Measurements from ENCODE around the gene MYEF2. TPM values are rescaled to one million over a fixed set of nuclear protein-coding genes. Genes with fewer than 3 reads are reported as not detected.

MYEF2 gene
- total RNA-seq (2021; fragmentation: NEBNext Ultra II Directional; extraction: Animal tissue kit (Norgen Biotek cat#: 25700)): 78.2 and 79.2 TPM in 2 replicates
- 14.3 and 18.9 TPM in 2 replicates for polyA plus RNA-seq (2011; rRNA removed)
- 48.0 TPM for polyA plus RNA-seq (2011; cell fraction: cytosol; rRNA removed)
- polyA plus RNA-seq (2011; cell fraction: nucleus; rRNA removed): 19.3 TPM
- 55.3 to 101 TPM (median 66.4 TPM) in 4 replicates for polyA plus RNA-seq (2012, experiment 1 of 2)
- polyA plus RNA-seq (2012, experiment 2 of 2): 4.0 TPM
- polyA plus RNA-seq (2013, experiment 1 of 2): 55.5 TPM
- 47.5 TPM for polyA plus RNA-seq (2013, experiment 2 of 2)
- 34.3 and 46.5 TPM in 2 replicates for polyA minus RNA-seq (2011; rRNA and poly(A)+ RNA removed)
- 55.3 TPM for polyA minus RNA-seq (2011; cell fraction: cytosol; rRNA and poly(A)+ RNA removed)
- 82.5 TPM for polyA minus RNA-seq (2011; cell fraction: nucleus; rRNA and poly(A)+ RNA removed)
- long read RNA-seq, experiment 1, full-length matches to known transcripts: 2 of 30 reads
- long read RNA-seq, experiment 1, partial matches to known transcripts: 4 of 30 reads
- long read RNA-seq, experiment 1, other reads (novel, unspliced or antisense): 24 of 30 reads
- long read RNA-seq, experiment 2, partial matches to known transcripts: 7 of 16 reads
- long read RNA-seq, experiment 2, other reads (novel, unspliced or antisense): 4 of 16 reads

- peak within 1 kb of the TSS; percentile 76 to 99 (median 86) for H3K4me3 ChIP-seq (ENCODE audit: extremely low read depth in 1 of 4, insufficient read depth in 2 of 4, low read depth in 3 of 4, low read length in 4 of 4)
- no peak within 1 kb of the TSS for H3K4ac ChIP-seq (replicated peaks; ENCODE audit: insufficient read length, low read depth, low read length)
- peak within 1 kb of the TSS; percentile 86 for H3K27ac ChIP-seq (ENCODE audit: low read depth, low read length)
- H3K36me3 ChIP-seq (ENCODE audit: control insufficient read depth in 2 of 4, insufficient read depth in 4 of 4, low read length in 3 of 4): no peaks in the 10 kb centered on the region
- WGBS, 2 experiments (ENCODE audit: extremely low coverage in 1 of 2, insufficient coverage in 1 of 2, insufficient read length in 1 of 2, insufficient replicate concordance in 2 of 2, low coverage in 1 of 2, low lambda C conversion rate in 2 of 2, missing lambda C conversion rate in 1 of 2): 3% methylated on average over 45 of the region's 71 CpGs; no CpG with 5 or more reads in 1 of the 2 experiments
- peak within 1 kb of the TSS; percentile 86 to 100 (median 90) for H3K9ac ChIP-seq (replicated peaks in 1 of 4; ENCODE audit: extremely low read depth in 1 of 4, low read depth in 3 of 4, low read length in 3 of 4)
- peak within 1 kb of the TSS; percentile 83 for H4K91ac ChIP-seq (replicated peaks; ENCODE audit: insufficient read length, low read length)
- peak; percentile 68 to 93 for DNase-seq (ENCODE audit: low read depth in 1 of 2, low spot score in 2 of 2)
- H2BK12ac ChIP-seq (ENCODE audit: low read depth, low read length): no peak within 1 kb of the TSS
- FAIRE-seq: no peak
- peaks cover 2% of the 10 kb centered on the region; the same call in 1 of the 2 replicates for H3K79me1 ChIP-seq (ENCODE audit: low read depth, low read length)
- H4K20me1 ChIP-seq (replicated peaks in 1 of 2; ENCODE audit: control insufficient read depth in 1 of 2, insufficient read depth in 2 of 2, low read length in 2 of 2): no peaks in the 10 kb centered on the region
- no peaks in the 10 kb centered on the region for H3K9me3 ChIP-seq (ENCODE audit: insufficient read depth in 2 of 2, low read depth in 1 of 2, low read length in 1 of 2)
- H4K8ac ChIP-seq (ENCODE audit: extremely low read depth, insufficient read depth, low read length): peak within 1 kb of the TSS; percentile 93; the same call in 1 of the 2 replicates
- H3K56ac ChIP-seq (replicated peaks; ENCODE audit: insufficient read length, low read depth, low read length): peak within 1 kb of the TSS; percentile 43
- H2AK5ac ChIP-seq (ENCODE audit: low read depth, low read length): 0 out of 2 replicates have a peak within 1 kb of the TSS, but pooled peaks have one; percentile 76
- peak within 1 kb of the TSS; percentile 71 for H4K5ac ChIP-seq (ENCODE audit: insufficient read length, low read depth, low read length)
- H3K23ac ChIP-seq (ENCODE audit: insufficient read length): no peak within 1 kb of the TSS
- no peak within 1 kb of the TSS; the same call in 1 of the 2 replicates for H2BK20ac ChIP-seq (ENCODE audit: low read length)
- H3K27me3 ChIP-seq (replicated peaks in 1 of 4; ENCODE audit: control insufficient read depth in 3 of 4, extremely low read depth in 1 of 4, insufficient read depth in 3 of 4, low read length in 3 of 4): no peaks in the 10 kb centered on the region
- POLR2A ChIA-PET (ENCODE audit: partially characterized antibody): interaction anchor here (0.6 to 3.1 kb wide), 14 partner anchors 9 to 238 kb away, joined by 3 to 13 read pairs (median 3); partner anchors contain the start of gene SLC24A5
- peak within 1 kb of the TSS; percentile 67; the same call in 1 of the 2 replicates for H2BK5ac ChIP-seq (ENCODE audit: low read depth, low read length)
- CTCF ChIA-PET (ENCODE audit: partially characterized antibody): interaction anchor here (0.6 to 0.8 kb wide), 2 partner anchors 10 to 73 kb away, joined by 3 read pairs; no protein-coding TSS in a partner anchor
- H3K79me2 ChIP-seq (ENCODE audit: control insufficient read depth in 1 of 2, insufficient read depth in 2 of 2, low read length in 2 of 2): peaks cover 9 to 47% of the 10 kb centered on the region in 2 experiments; a peak in 3 of 4 replicates
- no peaks in the 10 kb centered on the region for H3K23me2 ChIP-seq (ENCODE audit: low read depth, low read length)
- peak within 1 kb of the TSS; percentile 67 to 91 for H3K4me2 ChIP-seq (ENCODE audit: insufficient read depth in 1 of 2, low read depth in 2 of 2, low read length in 2 of 2)
- H2BK120ac ChIP-seq (replicated peaks; ENCODE audit: low read depth, low read length): no peak within 1 kb of the TSS
- H3K18ac ChIP-seq (ENCODE audit: extremely low read depth, low read length): no peak within 1 kb of the TSS; the same call in 1 of the 2 replicates
- peaks cover 0 to 9% (median 1%) of the 10 kb centered on the region in 4 experiments; a peak in 2 of 7 replicates for H3K4me1 ChIP-seq (replicated peaks in 1 of 4; ENCODE audit: control insufficient read depth in 3 of 4, insufficient read depth in 4 of 4, low read length in 3 of 4)
- peak within 1 kb of the TSS; percentile 94 for H2AFZ ChIP-seq (ENCODE audit: low read length)
- H2BK15ac ChIP-seq (ENCODE audit: low read length): no peak within 1 kb of the TSS
- peak within 1 kb of the TSS; percentile 42 for H3K14ac ChIP-seq (ENCODE audit: insufficient read length)
- TF ChIP-seq SIRT6 (IDR thresholded peaks at IDR 0.05; ENCODE audit: low read length) (no peak), HDAC2 (IDR thresholded peaks at IDR 0.05; ENCODE audit: borderline replicate concordance in 1 of 2, low read depth in 2 of 2, low read length in 2 of 2) (0 out of 4 replicates have a peak, but pooled peaks of 1 of the 2 experiments have one; percentile 60), CBX5 (IDR thresholded peaks at IDR 0.05; ENCODE audit: low read depth, low read length) (no peak), CREB1 (IDR thresholded peaks at IDR 0.05) (no peak), GABPA (IDR thresholded peaks at IDR 0.05; ENCODE audit: borderline replicate concordance, insufficient read depth, low read length) (no peak), RAD21 (IDR thresholded peaks at IDR 0.05 in 1 of 2, conservative IDR thresholded peaks at IDR 0.05 in 1 of 2; ENCODE audit: low read depth in 2 of 2, low read length in 2 of 2) (no peak), BRCA1 (IDR thresholded peaks at IDR 0.05; ENCODE audit: low read depth, low read length) (peak; percentile 91)
Observed at GRCh38 chr15:48177766-48178647, at the start of gene MYEF2. TSS of gene MYEF2 (minus strand) at chr15:48178295. CDS start at chr15:48178237, 58 bp downstream.
